Measurements from ENCODE around the gene AGAP3.

DNA sequence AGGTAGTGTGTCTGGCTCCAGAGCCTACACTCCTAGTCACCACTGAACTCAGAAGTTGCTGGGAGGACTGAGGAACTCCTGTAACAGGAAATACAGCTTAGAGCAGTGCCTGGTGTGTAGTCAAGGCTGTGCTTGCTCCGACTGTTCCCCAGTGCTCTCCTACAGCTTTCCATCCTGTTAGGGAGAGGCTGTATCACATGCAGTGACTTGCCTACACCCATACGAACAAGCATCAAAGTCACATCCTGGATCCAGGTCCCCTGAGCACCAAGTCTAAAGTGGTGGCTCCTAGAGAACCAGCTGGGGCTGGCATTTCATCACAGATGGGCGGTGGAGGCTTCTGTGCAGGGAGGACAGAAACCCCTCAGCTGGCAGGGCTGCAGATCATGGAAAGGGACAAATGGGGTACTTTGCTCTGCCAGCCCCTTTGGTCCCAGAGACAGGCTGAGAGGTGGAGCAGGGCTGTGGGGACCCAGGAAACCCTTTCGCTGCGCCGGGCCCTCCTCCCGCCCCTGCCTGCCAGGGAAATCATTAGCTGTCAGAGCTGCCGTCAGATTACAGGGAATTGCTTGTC lies 93.1 kb downstream of the AGAP3 start:
- no peak for TF ChIP-seq CTCF (IDR thresholded peaks at IDR 0.05; ENCODE audit: low read depth, low read length, missing input control)
- TF ChIP-seq GABPA (IDR thresholded peaks at IDR 0.05 in 1 of 2, conservative IDR thresholded peaks at IDR 0.05 in 1 of 2), result no peak
- no peak for TF ChIP-seq JUND (IDR thresholded peaks at IDR 0.05)
- no peak for TF ChIP-seq YY1 (IDR thresholded peaks at IDR 0.05)
- TF ChIP-seq SP1 (IDR thresholded peaks at IDR 0.05), result no peak
- TF ChIP-seq FOXA1 (IDR thresholded peaks at IDR 0.05), result no peak
- TF ChIP-seq, protein P1, sequence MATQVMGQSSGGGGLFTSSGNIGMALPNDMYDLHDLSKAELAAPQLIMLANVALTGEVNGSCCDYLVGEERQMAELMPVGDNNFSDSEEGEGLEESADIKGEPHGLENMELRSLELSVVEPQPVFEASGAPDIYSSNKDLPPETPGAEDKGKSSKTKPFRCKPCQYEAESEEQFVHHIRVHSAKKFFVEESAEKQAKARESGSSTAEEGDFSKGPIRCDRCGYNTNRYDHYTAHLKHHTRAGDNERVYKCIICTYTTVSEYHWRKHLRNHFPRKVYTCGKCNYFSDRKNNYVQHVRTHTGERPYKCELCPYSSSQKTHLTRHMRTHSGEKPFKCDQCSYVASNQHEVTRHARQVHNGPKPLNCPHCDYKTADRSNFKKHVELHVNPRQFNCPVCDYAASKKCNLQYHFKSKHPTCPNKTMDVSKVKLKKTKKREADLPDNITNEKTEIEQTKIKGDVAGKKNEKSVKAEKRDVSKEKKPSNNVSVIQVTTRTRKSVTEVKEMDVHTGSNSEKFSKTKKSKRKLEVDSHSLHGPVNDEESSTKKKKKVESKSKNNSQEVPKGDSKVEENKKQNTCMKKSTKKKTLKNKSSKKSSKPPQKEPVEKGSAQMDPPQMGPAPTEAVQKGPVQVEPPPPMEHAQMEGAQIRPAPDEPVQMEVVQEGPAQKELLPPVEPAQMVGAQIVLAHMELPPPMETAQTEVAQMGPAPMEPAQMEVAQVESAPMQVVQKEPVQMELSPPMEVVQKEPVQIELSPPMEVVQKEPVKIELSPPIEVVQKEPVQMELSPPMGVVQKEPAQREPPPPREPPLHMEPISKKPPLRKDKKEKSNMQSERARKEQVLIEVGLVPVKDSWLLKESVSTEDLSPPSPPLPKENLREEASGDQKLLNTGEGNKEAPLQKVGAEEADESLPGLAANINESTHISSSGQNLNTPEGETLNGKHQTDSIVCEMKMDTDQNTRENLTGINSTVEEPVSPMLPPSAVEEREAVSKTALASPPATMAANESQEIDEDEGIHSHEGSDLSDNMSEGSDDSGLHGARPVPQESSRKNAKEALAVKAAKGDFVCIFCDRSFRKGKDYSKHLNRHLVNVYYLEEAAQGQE (IDR thresholded peaks at IDR 0.05), result no peak
- TF ChIP-seq MAX (IDR thresholded peaks at IDR 0.05), result no peak
